ENCODE data around the gene OSBPL9.

DNA sequence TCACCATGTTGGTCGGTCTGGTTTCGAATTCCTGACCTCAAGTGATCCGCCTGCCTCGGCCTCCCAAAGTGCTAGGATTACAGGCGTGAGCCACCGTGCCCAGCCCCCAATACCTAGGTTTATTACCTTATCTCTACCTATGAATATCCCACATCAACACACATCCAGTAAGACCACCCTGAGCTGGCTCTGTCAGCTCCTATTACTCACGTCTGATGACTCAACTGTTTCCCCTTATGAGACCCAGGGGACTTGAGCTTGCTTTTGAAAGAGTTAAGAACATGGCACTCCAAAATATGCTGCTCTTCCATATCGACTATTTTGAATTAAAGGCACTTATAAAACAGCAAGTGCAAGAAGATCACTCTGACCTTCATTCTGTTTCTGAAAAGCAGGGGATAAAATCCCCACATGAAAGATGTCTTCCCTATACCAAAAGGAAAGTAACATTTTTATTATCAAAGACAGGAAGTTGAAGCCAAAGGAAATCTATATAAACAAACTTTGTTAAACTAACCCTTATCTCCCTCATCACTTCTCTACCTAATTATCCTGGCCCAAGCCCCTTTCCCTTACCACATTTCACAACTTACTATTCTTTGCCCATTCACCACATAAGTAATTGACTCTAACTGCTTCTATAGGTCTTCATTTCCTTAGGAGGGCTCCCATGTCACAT lies 41.3 kb upstream of the OSBPL9 start:
- TF ChIP-seq, protein P1, sequence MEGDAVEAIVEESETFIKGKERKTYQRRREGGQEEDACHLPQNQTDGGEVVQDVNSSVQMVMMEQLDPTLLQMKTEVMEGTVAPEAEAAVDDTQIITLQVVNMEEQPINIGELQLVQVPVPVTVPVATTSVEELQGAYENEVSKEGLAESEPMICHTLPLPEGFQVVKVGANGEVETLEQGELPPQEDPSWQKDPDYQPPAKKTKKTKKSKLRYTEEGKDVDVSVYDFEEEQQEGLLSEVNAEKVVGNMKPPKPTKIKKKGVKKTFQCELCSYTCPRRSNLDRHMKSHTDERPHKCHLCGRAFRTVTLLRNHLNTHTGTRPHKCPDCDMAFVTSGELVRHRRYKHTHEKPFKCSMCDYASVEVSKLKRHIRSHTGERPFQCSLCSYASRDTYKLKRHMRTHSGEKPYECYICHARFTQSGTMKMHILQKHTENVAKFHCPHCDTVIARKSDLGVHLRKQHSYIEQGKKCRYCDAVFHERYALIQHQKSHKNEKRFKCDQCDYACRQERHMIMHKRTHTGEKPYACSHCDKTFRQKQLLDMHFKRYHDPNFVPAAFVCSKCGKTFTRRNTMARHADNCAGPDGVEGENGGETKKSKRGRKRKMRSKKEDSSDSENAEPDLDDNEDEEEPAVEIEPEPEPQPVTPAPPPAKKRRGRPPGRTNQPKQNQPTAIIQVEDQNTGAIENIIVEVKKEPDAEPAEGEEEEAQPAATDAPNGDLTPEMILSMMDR (IDR thresholded peaks at IDR 0.05) = no peak
- TF ChIP-seq ZFX (IDR thresholded peaks at IDR 0.05; ENCODE audit: borderline replicate concordance) = no peak

All from 22Rv1 (cell line).